Hematopoietic multipotent progenitor cell treated with erythropoietin and hydrocortisone succinate and interleukin-3 and kit ligand, for 4 days (in vitro differentiated cells): ENCODE measurements around the gene RNF43.

Source experiments
- DNase-seq: peaks from one replicate; pipeline ENCODE4 v3.0.0-alpha.2; 2015

Gene RNF43

GRCh38 chr17:58380207-58381123 lies 36.9 kb downstream of the RNF43 start:
- no peak for DNase-seq

- DNase-seq, result no peak
Observed at GRCh38 chr17:58379511-58379824, 37.9 kb downstream of the RNF43 start.

- peak; percentile 49 for DNase-seq
Observed at GRCh38 chr17:58378733-58379510, 38.4 kb downstream of the RNF43 start.

GRCh38 chr17:58377661-58378060 lies 39.7 kb downstream of the RNF43 start:
- no peak for DNase-seq

DNA sequence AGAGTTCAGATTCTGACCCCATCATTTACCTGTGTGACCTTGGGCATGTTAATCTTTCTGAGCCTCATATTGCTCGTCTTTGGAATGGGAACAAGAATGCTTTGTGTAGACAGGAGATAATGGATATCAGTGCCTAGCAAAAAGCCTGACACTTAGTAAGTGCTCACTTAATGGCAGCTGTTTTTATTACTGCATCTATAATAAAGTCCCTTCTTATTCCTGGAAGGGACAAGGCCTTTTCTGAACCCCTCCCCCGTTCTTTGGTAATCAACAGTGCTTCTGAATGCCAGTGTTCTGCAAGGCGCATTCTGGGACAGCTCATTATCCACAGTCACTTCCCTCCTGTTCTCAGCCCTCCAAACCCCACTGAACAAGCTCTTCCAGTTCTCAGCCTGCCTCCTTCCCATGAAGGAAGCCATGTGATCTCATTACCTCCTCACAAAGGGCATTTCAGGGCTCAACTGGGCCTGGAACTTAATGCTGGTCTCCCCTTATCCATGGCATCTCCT lies 40.2 kb downstream of the RNF43 start:
- peak; percentile 37 for DNase-seq

GRCh38 chr17:58376472-58377000 lies 40.8 kb downstream of the RNF43 start:
- DNase-seq, result peak; percentile 37

DNA sequence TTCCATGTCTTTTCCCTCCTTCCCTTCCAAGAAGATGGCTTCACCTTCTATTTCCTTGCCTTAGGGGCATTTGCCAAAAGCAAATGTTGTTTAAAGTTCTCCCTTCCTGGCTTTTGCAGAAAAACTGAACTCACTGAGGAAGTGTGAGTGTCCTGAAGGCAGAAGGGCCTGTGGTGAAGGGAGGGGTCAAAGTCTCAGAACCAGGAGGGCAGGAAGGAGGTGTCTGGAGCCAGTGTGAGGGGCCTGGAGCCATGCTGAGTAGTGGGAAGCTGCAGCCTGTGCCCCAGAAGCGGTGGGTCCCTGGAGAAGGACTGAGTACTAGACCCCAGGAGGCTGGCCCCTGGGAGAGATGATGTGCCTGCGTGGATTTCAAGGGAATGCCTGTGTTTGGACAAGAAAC lies 41.5 kb downstream of the RNF43 start:
- DNase-seq, result no peak

- DNase-seq, result no peak
Observed at GRCh38 chr17:58375256-58375655, 42.1 kb downstream of the RNF43 start.

DNA sequence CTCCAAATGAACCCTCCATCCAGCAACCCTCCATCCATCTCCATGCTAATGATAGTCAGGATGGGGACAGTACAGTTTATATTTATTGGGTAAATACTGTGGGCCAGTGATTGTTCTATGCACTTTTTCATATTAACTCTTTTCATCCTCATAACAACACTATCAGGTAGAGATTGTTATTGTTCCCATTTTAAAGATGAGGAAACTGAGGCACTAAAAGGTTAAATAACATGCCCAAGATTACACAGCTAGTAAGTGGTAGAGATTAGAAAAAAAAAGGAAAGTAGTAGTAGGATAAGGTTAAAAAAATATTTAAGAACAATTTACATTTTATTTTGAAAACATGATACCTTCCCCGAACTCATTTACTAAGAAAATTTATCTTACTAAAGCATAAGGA lies 43.4 kb downstream of the RNF43 start:
- no peak for DNase-seq

- DNase-seq, result no peak
Observed at GRCh38 chr17:58373003-58373402, 44.3 kb downstream of the RNF43 start.

GRCh38 chr17:58371300-58371950 lies 45.9 kb downstream of the RNF43 start:
- no peak for DNase-seq

GRCh38 chr17:58370716-58371115 lies 46.6 kb downstream of the RNF43 start:
- DNase-seq, result no peak

DNA sequence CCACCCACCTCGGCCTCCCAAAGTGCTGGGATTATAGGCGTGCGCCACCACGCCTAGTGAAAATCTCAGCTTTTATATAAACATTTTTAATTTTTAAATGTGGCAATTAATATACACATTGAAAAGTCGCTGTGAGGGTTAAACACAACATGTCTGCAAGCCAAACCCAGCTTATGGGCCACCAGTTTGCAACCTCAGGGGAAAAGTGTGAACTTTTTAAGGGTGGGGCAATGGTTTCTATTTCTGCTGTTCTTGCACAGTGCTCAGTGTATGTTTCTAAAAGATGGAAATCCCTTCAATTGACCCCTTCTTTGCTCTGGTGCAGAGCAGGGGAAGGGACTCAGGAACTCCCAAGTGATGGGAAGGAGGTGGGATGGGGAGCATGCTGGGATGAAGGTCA lies 47.0 kb downstream of the RNF43 start:
- no peak for DNase-seq

- DNase-seq, result no peak
Observed at GRCh38 chr17:58369214-58370031, 47.9 kb downstream of the RNF43 start.

DNA sequence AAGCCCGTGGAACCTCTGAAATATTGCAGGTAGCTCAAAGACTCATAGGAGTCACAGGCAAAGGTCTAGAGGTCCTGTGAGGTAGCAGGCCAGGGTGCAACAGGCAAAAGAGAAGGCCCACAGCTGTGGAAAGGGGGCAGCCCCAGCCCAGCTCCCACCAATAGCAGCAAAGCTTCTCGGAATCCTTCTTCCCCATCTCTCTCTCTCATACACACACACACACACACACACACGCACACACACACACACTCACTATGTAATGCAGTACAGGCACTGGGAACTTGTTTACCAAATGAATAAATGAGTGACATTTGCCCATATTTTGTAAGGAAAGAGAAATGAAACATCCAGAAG lies 48.5 kb downstream of the RNF43 start:
- DNase-seq, result no peak
